GM18526 (cell line): Measurements from ENCODE around the gene OSBPL5.

ENCODE experiments used
- POLR2A ChIP-seq: IDR thresholded peaks from 3 replicates; pipeline ENCODE4 v1.6.1; 2011; ENCODE audit not compliant: insufficient read length; ENCODE audit errors: extremely low read depth

The OSBPL5 gene

GRCh38 chr11:3165152-3165705 is at the start of gene OSBPL5:
TSS of gene OSBPL5 (minus strand) at chr11:3165310. CDS start at chr11:3129148, 36,162 bp downstream.
- TF ChIP-seq POLR2A, result no peak

- no peak for TF ChIP-seq POLR2A
Observed at GRCh38 chr11:3214420-3214699, 49.2 kb upstream of the OSBPL5 start.

DNA sequence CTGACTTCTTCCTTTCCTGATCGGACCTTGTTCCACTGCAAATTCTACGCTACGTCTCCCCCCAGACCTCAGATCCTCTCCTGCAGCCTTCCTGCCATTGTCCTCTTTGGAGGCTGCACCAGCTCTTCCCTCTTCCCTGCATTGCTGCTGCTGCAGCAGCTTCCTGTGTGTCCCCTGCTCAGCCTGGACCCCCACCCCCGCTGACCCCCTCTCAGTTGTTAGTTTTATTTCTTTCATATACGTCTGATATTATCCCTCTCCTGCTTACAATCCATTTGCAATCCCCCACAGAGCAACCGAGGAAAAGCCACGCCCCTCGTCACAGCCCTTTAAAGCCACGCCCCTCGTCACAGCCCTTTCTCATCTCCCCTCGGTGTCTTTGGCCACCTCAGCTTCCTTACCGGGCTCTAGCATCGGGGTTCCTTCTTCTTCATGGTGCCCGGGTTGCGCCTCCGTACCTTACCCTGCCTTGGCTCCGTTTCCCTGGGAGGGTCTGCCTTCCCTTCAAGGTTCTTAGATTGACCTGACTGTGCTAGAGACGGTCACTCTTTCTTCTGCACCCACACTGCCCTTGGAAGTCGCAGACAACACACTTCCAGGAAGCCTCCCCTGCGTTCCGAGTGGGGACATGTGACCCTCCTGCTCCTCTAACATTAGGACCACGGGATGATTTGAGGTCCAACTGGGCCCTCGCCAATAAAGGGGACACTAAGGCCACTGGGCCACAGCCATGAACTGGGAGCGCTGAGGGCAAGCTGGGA is 48.7 kb upstream of the OSBPL5 start:
- no peak for TF ChIP-seq POLR2A

- TF ChIP-seq POLR2A, result no peak
Observed at GRCh38 chr11:3208272-3208671, 43.2 kb upstream of the OSBPL5 start.

GRCh38 chr11:3207526-3208189 is 42.5 kb upstream of the OSBPL5 start:
- TF ChIP-seq POLR2A, result no peak

- no peak for TF ChIP-seq POLR2A
Observed at GRCh38 chr11:3206922-3207204, 41.8 kb upstream of the OSBPL5 start.

- TF ChIP-seq POLR2A, result no peak
Observed at GRCh38 chr11:3206156-3206921, 41.2 kb upstream of the OSBPL5 start.

DNA sequence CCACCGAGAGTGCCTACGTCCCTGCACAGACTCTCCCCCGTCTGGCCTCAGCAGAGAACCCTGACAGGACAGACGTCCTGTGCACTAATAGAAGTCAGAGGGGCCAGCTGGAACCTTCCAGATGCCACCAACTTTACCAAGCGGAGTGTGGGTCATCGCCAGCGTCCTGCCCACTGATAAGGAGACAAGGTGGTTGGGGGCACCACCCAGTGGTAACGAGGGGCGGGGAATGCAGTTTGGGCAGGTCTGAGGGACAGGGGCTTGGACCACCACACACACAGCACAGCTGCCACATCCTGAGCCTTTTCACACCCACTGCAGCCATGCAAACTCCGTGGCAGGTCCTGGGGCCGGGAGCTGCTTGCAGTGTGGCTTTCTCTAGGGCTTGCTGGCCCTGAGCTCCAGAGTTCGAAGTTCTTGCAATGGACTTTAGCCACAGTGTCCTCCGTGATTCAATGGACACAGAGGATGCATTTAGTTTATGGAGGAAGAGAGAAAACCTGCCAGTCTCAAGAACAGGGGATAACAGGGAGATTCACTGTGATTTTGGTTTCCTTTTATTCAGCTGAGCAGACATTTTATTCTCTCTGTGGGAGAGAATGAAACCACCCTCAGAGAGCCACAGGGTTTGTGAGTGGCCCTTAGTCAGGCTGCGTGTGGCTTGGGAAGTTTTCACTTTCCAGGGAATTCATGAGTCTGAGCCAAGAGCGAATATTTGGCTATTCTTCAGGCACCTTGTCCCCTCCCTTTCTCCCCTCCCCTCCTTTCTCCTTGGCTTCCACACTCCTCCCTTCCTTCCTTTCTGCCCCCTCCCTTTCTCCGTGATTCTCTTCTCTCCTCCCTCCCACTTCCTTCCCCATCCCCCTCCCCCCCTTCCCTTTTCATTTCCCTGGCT is 40.4 kb upstream of the OSBPL5 start:
- TF ChIP-seq POLR2A, result no peak

DNA sequence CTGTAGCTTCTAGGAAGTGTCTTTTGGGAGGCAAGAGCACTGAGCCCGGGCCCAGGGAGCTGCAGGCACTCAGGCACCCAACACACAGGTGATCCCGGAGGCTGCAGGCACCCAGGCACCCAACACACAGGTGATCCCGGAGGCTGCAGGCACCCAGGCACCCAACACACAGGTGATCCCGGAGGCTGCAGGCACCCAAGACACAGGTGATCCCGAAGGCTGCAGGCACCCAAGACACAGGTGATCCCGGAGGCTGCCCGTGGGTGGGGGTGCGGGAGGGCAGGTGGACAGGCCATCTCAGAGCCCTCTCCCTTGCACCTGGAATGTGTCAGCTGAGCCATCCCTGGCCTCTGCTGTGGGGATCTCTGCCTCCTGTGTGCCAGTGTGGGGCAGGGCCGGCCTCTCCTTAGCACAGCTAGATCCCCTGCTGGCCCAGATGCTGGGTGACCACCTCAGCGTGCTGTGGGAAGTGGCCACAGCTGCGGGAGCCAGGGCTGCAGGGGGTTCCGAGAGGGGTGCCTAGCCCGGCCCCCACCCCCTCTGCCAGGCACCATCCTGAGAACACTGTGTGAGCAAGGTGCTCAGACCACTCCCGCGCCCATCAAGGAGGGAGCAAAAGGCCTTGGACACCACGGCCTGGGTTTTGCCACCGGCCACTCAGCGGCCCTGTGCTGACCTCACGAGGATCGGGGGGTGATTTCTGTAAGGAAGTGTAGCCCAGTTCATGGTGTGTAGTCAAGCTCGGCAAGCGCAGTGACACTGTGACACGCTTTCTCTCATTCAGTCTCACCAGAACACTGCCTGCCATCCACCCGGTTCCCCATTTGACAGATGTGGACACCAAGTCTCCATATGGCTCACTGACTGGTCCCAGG is 39.3 kb upstream of the OSBPL5 start:
- no peak for TF ChIP-seq POLR2A

DNA sequence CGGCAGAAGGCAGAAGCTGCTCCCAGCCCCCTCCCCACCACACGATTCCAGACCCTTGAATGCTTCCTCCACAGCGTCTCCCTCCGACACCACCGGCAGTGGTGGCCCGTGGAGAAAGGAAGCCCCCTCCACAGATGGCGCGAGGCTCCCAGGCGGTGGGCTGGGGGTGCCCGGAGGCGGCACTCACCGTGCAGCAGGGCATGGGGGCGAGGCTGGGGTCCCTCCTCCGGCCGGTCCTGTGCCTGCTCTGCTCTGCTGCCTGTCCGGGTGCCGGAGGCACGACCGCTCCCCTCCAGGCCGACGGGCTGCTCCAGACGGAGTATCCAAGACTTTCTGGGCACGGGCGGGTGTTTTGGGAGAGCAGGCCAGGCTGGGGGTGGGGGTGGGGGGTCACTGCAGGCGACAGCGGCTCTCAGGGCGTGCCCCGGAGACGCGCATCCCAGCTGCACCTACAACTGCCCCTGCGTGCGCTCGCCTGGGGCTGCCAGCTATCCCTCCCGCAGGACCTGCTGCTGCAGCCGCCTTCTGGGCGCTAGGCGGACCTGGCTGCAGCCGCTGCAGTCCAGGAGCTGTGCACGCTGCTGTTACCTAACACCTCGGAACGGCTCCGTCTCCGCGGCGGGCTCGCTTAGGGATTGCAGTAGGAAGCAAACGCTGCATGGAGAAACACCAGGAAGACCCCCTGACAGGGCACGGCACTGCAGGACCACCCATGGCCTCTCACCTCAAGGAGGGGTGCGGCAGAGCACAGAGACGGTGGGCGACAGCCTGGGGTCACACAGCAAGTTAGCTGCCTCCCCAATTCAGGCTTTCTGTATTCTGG is 38.3 kb upstream of the OSBPL5 start:
- no peak for TF ChIP-seq POLR2A

DNA sequence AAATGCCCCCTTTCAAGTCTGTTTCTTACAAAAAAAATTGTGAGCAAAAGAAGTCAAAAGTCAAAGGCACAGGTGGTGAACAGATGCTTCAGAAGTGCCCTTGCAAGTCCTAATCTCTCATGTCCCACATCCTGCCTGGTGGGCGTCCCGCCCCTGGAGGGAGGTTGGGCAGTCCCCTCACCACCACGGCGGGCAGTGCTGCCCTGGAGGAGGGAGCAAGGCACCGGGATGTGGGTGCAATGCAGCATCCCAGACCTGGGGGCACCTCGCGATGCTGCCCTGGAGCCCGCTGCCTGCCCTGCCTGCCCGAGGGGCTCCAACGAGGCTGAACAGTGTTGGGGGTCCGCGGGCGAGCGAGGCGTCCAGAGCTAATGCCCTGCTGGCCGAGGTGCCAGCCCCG is 37.6 kb upstream of the OSBPL5 start:
- TF ChIP-seq POLR2A, result no peak

DNA sequence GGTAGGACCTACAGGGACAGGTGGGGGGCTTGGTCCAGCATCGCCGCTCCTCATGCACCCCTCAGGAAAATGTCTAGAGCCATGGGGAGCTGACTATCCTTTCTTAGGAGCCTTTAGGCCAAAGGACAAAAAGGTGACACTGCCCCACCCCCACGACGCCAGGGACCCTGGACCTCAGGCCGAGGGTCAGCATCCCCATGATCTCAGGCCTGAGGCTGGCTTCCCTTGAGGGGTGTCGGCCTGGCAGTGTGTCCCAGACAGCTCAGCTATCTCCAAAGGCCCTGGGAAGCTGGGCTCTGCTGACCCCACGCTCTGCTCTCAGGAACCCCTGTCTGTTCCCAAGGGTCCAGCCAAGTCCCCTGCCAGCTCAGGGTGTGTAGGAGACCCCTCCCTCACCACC is 37.2 kb upstream of the OSBPL5 start:
- no peak for TF ChIP-seq POLR2A

DNA sequence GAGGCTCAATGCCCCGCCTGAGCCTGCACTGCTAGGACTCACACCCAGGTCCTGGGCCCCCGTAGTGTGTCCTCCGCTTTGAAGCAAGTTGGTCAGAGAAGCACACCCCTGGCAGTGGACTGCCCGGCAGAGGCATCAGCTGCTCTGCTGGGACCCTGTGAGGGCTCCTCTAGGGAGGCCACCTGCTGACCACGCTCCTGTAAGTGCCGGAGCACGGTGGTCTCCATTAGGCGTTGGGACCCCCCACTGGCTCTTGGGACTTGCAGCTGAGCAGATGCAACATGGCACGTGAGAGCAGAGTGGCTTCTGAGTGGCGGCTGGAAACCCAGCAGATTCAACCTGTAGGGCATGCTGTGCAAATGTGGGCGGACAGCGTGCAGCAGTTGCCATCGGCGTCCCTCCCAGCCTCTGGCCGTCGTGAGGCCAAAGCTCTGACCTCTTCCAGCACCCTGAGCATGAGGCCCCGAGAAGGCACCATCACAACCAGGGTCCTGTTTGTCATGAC is 36.6 kb upstream of the OSBPL5 start:
- TF ChIP-seq POLR2A, result no peak

GRCh38 chr11:3201112-3201581 is 36.0 kb upstream of the OSBPL5 start:
- no peak for TF ChIP-seq POLR2A
